ENCODE measurements around the gene NCAN.

The NCAN gene

DNA sequence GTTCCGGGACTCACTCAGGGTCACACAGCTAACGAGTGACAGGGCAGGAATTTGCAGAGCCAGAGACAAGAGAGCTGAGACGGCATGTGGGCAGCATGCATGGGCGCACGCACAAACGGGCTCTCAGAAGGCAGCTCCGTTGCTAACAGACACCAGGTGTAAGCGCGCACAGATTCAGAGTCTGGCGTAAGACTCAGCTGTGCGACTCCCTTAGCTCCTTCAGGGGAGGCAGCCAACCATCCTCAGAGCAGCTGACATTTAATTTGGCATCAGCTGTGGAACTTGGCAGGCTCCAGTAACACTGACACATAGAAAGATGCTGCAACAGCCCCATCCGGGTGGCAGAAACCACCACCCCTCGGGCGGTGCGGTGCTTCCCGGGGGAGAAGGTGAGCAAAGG is 68.8 kb downstream of the NCAN start:
- H3K4me3 ChIP-seq (ENCODE audit: low read depth, low read length) = no peak overlapping the region
- no peak for DNase-seq (ENCODE audit: low read depth)
- TF ChIP-seq POLR2A (IDR thresholded peaks at IDR 0.05; ENCODE audit: extremely low read depth, insufficient read length) (no peak), MYC (IDR thresholded peaks at IDR 0.05; ENCODE audit: low read depth, low read length) (no peak)
- TF ChIP-seq, protein P1, sequence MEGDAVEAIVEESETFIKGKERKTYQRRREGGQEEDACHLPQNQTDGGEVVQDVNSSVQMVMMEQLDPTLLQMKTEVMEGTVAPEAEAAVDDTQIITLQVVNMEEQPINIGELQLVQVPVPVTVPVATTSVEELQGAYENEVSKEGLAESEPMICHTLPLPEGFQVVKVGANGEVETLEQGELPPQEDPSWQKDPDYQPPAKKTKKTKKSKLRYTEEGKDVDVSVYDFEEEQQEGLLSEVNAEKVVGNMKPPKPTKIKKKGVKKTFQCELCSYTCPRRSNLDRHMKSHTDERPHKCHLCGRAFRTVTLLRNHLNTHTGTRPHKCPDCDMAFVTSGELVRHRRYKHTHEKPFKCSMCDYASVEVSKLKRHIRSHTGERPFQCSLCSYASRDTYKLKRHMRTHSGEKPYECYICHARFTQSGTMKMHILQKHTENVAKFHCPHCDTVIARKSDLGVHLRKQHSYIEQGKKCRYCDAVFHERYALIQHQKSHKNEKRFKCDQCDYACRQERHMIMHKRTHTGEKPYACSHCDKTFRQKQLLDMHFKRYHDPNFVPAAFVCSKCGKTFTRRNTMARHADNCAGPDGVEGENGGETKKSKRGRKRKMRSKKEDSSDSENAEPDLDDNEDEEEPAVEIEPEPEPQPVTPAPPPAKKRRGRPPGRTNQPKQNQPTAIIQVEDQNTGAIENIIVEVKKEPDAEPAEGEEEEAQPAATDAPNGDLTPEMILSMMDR (IDR thresholded peaks at IDR 0.05; ENCODE audit: low read depth, low read length) = no peak
- TF ChIP-seq, protein P2, sequence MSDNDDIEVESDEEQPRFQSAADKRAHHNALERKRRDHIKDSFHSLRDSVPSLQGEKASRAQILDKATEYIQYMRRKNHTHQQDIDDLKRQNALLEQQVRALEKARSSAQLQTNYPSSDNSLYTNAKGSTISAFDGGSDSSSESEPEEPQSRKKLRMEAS (IDR thresholded peaks at IDR 0.05; ENCODE audit: low read depth, low read length) = no peak

DNA sequence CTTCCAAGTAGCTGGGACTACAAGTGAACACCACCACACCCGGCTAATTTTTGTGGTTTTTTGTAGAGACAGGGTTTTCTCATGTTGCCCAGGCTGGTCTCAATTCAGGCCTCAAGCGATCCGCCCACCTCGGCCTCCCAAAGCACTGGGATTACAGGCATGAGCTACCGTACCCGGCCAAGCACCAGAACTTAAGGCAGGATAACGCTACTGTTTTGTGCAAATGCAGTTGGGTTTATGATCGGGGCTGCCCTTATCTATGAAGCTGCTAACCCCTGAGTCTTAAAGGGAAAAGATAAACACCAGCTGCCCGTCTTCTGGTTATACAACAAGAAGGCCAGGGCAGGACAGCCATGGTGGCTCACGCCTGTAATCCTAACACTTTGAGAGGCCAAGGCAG is 73.9 kb downstream of the NCAN start:
- DNase-seq (ENCODE audit: low read depth) = no peak
- no peak overlapping the region for H3K4me3 ChIP-seq (ENCODE audit: low read depth, low read length)
- no peak for TF ChIP-seq MYC (IDR thresholded peaks at IDR 0.05; ENCODE audit: low read depth, low read length)
- TF ChIP-seq, protein P2 (IDR thresholded peaks at IDR 0.05; ENCODE audit: low read depth, low read length) = no peak
- TF ChIP-seq POLR2A (IDR thresholded peaks at IDR 0.05; ENCODE audit: extremely low read depth, insufficient read length) = no peak
- TF ChIP-seq, protein P1 (IDR thresholded peaks at IDR 0.05; ENCODE audit: low read depth, low read length) = no peak

DNA sequence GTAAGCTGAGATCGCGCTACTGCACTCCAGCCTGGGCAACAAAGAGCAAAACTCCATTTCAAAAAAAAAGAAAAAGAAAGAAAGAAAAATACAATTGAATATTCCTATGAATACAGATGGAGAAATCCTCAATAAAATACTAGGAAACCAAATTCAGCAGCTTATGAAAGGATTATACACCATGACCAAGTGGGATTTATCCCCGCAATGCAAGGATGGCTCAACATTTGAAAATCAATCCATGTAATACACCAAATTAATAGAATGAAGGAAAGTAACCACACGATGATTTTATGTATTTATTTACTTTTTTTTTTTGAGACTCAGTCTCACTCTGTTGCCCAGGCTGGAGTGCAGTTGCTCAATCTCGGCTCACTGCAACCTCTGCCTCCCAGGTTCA is 80.8 kb downstream of the NCAN start:
- no peak overlapping the region for H3K4me3 ChIP-seq (ENCODE audit: low read depth, low read length)
- DNase-seq (ENCODE audit: low read depth) = no peak
- TF ChIP-seq, protein P1 (IDR thresholded peaks at IDR 0.05; ENCODE audit: low read depth, low read length) = no peak
- TF ChIP-seq MYC (IDR thresholded peaks at IDR 0.05; ENCODE audit: low read depth, low read length) (no peak), POLR2A (IDR thresholded peaks at IDR 0.05; ENCODE audit: extremely low read depth, insufficient read length) (no peak)
- TF ChIP-seq, protein P2 (IDR thresholded peaks at IDR 0.05; ENCODE audit: low read depth, low read length) = no peak

DNA sequence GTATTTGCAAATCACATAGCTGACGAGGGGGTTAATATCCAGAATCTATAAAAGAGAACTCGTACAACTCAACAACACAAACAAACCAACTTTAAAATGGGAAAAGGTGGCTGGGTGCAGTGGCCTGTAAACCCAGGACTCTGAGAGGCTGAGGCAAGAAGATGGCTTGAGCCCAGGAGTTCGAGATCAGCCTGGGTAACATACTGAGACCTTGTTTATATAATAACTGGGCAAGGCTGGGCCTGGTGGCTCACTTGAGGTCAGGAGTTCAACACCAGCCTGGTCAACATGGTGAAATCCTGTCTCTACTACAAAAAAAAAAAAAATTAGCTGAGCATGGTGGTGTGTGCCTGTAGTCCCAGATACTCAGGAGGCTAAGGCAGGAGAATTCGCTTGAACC is 83.2 kb downstream of the NCAN start:
- DNase-seq (ENCODE audit: low read depth) = no peak
- TF ChIP-seq, protein P2 (IDR thresholded peaks at IDR 0.05; ENCODE audit: low read depth, low read length) = no peak
- TF ChIP-seq MYC (IDR thresholded peaks at IDR 0.05; ENCODE audit: low read depth, low read length) = no peak
- TF ChIP-seq POLR2A (IDR thresholded peaks at IDR 0.05; ENCODE audit: extremely low read depth, insufficient read length) = no peak
- TF ChIP-seq, protein P1 (IDR thresholded peaks at IDR 0.05; ENCODE audit: low read depth, low read length) = no peak
- no peak overlapping the region for H3K4me3 ChIP-seq (ENCODE audit: low read depth, low read length)

DNA sequence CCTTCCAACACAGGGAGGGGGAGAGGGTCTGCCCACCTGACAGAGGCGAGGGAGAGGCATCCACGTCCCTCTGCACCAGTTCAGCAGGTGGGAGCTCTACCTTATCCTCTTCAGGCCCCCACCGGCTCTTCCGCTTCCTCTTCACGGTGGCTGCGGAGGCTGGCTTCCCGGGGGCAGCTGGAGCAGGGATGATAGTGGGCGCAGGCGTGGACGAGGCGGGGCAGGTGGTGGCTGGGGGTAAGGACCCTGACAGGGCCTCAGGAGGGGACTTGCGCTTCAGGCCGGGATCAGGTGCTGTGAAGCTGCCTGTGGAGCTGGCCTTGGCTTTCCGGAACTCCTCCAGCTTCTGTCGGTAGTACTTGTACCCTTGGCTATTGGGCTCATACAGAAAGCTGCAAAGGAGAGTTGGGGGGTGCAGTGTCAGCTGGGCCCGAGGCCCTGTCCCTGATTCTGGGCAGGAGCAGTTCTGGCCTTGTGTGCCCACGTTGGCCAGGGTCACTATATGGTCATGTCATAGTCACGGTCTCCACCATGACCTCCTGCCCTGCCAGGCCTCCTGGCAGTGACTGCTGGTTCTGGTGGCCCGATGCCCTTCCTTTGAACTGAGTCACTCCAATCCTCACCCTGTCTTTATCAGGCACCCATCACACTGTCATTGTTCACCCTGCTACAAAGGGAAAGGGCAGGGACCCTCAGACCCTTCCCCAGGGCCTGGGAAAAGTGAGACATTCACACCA is 85.4 kb downstream of the NCAN start:
- no peak overlapping the region for H3K4me3 ChIP-seq (ENCODE audit: low read depth, low read length)
- DNase-seq (ENCODE audit: low read depth) = no peak
- no peak for TF ChIP-seq POLR2A (IDR thresholded peaks at IDR 0.05; ENCODE audit: extremely low read depth, insufficient read length)

DNA sequence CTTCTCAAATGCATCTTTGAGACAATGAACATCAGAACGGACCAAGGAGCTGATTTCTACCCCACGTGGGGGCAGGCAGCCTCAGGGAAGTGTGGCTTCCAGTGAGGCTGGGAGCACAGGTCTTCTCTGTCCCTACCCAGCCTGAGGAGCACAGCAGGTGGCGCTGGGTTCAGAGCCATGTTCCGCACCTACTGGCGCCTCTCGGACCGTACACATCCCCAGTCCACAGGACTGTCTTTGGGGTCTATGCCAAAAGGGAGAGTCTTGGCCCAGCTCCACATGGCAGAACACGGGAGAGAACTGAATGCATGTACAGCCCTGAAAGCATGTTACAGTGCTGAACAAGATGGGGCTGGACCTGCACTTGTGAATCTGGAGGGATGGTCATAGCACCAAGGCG is 86.0 kb downstream of the NCAN start:
- TF ChIP-seq, protein P1 (IDR thresholded peaks at IDR 0.05; ENCODE audit: low read depth, low read length) = no peak
- TF ChIP-seq POLR2A (IDR thresholded peaks at IDR 0.05; ENCODE audit: extremely low read depth, insufficient read length) (no peak), MYC (IDR thresholded peaks at IDR 0.05; ENCODE audit: low read depth, low read length) (no peak)
- TF ChIP-seq, protein P2 (IDR thresholded peaks at IDR 0.05; ENCODE audit: low read depth, low read length) = no peak
- DNase-seq (ENCODE audit: low read depth) = no peak
- no peak overlapping the region for H3K4me3 ChIP-seq (ENCODE audit: low read depth, low read length)

Measured in NB4 (cell line).